HCT116 (cell line): ENCODE data around the gene SUGCT. TPM values are rescaled to one million over a fixed set of nuclear protein-coding genes. Genes with fewer than 3 reads are reported as not detected.

Source experiments
- ATAC-seq: fragments of 200-7000 bp; cut with Tn5 transposase; 2 replicates; pipeline ENCODE4 v1.9.1; 2020; ENCODE audit warnings: mild to moderate bottlenecking, moderate library complexity
- BruUV-seq: library from RNA; stranded (reverse); fragments of 400-500 nt; replicated peaks from 2 replicates; lab custom pipeline; 2021; lab: Mats Ljungman, UMichigan
- CTCF ChIA-PET: fragments of 300-600 bp; sonication (Branson Sonifier 250); formaldehyde crosslinking; loops from one replicate; lab custom pipeline; 2021; ENCODE audit warnings: antibody characterized with exemption; lab: Charles Lee
- POLR2A ChIA-PET: fragments of 300-600, 350-600 bp; sonication (Branson Sonifier 250); formaldehyde crosslinking; loops from one replicate; lab custom pipeline; 2021; ENCODE audit warnings: antibody characterized with exemption; lab: Charles Lee
- RAD21 ChIA-PET, 2 experiments: fragments of 300-600 bp; sonication (Branson Sonifier 250); formaldehyde crosslinking; loops; one replicate each; lab custom pipeline; 2023; ENCODE audit warnings: low total read pairs in 2 of 2; ENCODE audit not compliant: uncharacterized antibody in 2 of 2, unreplicated experiment in 2 of 2, low non-redundant PET in 1 of 2; lab: Charles Lee
- DNase-seq: peaks from one replicate; pipeline ENCODE4 v3.0.0-alpha.2; 2010; ENCODE audit warnings: low read depth, low spot score
- H2AFZ ChIP-seq: fragments of 200-600 bp; shearing (Covaris generic), sonication (generic); 2 replicates; pipeline ENCODE4 v1.6.1; 2017; ENCODE audit warnings: low read depth, mixed run types, mixed read lengths, antibody characterized with exemption, low read length; ENCODE audit not compliant: poor library complexity, severe bottlenecking
- H3K27ac ChIP-seq: 2 replicates; pipeline ENCODE4 v1.5.1; 2012; ENCODE audit warnings: low read depth, low read length
- H3K27me3 ChIP-seq: fragments of 200-600 bp; sonication (generic); 2 replicates; pipeline ENCODE4 v1.6.1; 2016; ENCODE audit warnings: mixed run types, low read length, mixed read lengths; ENCODE audit not compliant: insufficient read depth
- H3K36me3 ChIP-seq, 2 experiments: fragments of 200-500 bp in 1 of 2; fragments of 200-600 bp in 1 of 2; sonication (Bioruptor generic) in 1 of 2; sonication (generic) in 1 of 2; 2 replicates each; pipeline versions ENCODE4 v1.5.1 to v1.6.1; 2014 to 2016; ENCODE audit warnings: low read length in 2 of 2, inconsistent platforms in 1 of 2, mixed read lengths in 1 of 2, mixed run types in 1 of 2; ENCODE audit not compliant: insufficient read depth in 2 of 2, control insufficient read depth in 1 of 2
- H3K4me1 ChIP-seq, 2 experiments: fragments of 200-600 bp in 1 of 2; sonication (generic) in 1 of 2; 2 replicates each; pipeline versions ENCODE4 v1.5.1 to v1.6.1; 2012 to 2017; ENCODE audit warnings: low read length in 2 of 2, inconsistent platforms in 1 of 2, mild to moderate bottlenecking in 1 of 2, mixed read lengths in 1 of 2, mixed run types in 1 of 2, moderate library complexity in 1 of 2; ENCODE audit not compliant: insufficient read depth in 2 of 2, control insufficient read depth in 1 of 2
- H3K4me2 ChIP-seq: fragments of 200-600 bp; sonication (generic); 2 replicates; pipeline ENCODE4 v1.6.1; 2017; ENCODE audit warnings: mixed run types, low read length, mixed read lengths
- H3K4me3 ChIP-seq, 2 experiments: fragments of 200-600 bp in 1 of 2; sonication (generic) in 1 of 2; replicated peaks in 1 of 2; 2 replicates each; pipeline ENCODE4 v1.5.1; 2011 to 2016; ENCODE audit warnings: low read length in 2 of 2, control low read depth in 1 of 2, low read depth in 1 of 2, mild to moderate bottlenecking in 1 of 2, mixed read lengths in 1 of 2, mixed run types in 1 of 2
- H3K79me2 ChIP-seq: fragments of 200-600 bp; sonication (generic); 2 replicates; pipeline ENCODE4 v1.6.1; 2017; ENCODE audit warnings: mild to moderate bottlenecking, mixed run types, low read length, moderate library complexity, mixed read lengths; ENCODE audit not compliant: insufficient read depth
- H3K9ac ChIP-seq: fragments of 200-600 bp; sonication (generic); 2 replicates; pipeline ENCODE4 v1.6.1; 2016; ENCODE audit warnings: low read length, mixed read lengths
- H3K9me2 ChIP-seq: fragments of 200-600 bp; sonication (generic), shearing (Covaris generic); 2 replicates; pipeline ENCODE4 v1.6.1; 2017; ENCODE audit warnings: mixed run types, mild to moderate bottlenecking, moderate library complexity; ENCODE audit not compliant: insufficient read depth
- H3K9me3 ChIP-seq, 2 experiments: fragments of 200-500 bp in 1 of 2; fragments of 200-600 bp in 1 of 2; sonication (Bioruptor generic) in 1 of 2; sonication (generic) in 1 of 2; 2 replicates each; pipeline ENCODE4 v1.6.1; 2014 to 2017; ENCODE audit warnings: low read length in 2 of 2, mixed read lengths in 2 of 2, inconsistent platforms in 1 of 2, low read depth in 1 of 2, mild to moderate bottlenecking in 1 of 2, mixed run types in 1 of 2, moderate library complexity in 1 of 2; ENCODE audit not compliant: control insufficient read depth in 1 of 2, insufficient read depth in 1 of 2
- H4K20me1 ChIP-seq: fragments of 200-600 bp; sonication (generic), shearing (Covaris generic); 2 replicates; pipeline ENCODE4 v1.6.1; 2017; ENCODE audit warnings: mixed run types, mild to moderate bottlenecking, moderate library complexity; ENCODE audit not compliant: insufficient read depth
- ATF3 ChIP-seq: IDR thresholded peaks from 2 replicates; pipeline ENCODE4 v1.6.1; 2012
- CBX3 ChIP-seq: IDR thresholded peaks from 2 replicates; pipeline ENCODE4 v1.6.1; 2012; ENCODE audit warnings: low read depth
- CEBPB ChIP-seq: IDR thresholded peaks from 2 replicates; pipeline ENCODE4 v1.6.1; 2012; ENCODE audit warnings: low read depth
- CTCF ChIP-seq, 3 experiments: fragments of 200-600 bp in 1 of 3; sonication (generic) in 1 of 3; IDR thresholded peaks in 2 of 3; conservative IDR thresholded peaks in 1 of 3; 2 replicates each; pipeline ENCODE4 v1.5.1; 2012 to 2017; ENCODE audit warnings: low read depth in 2 of 3, low read length in 2 of 3, antibody characterized with exemption in 1 of 3, borderline replicate concordance in 1 of 3, control low read depth in 1 of 3, mild to moderate bottlenecking in 1 of 3, mixed read lengths in 1 of 3, mixed run types in 1 of 3, moderate library complexity in 1 of 3; ENCODE audit not compliant: insufficient read depth in 1 of 3
- EGR1 ChIP-seq: IDR thresholded peaks from 2 replicates; pipeline ENCODE4 v1.6.1; 2012; ENCODE audit warnings: low read depth
- ELF1 ChIP-seq: IDR thresholded peaks from 2 replicates; pipeline ENCODE4 v1.6.1; 2012; ENCODE audit warnings: low read depth, borderline replicate concordance
- FOSL1 ChIP-seq: IDR thresholded peaks from 2 replicates; pipeline ENCODE4 v1.6.1; 2012; ENCODE audit warnings: low read depth
- JUND ChIP-seq: IDR thresholded peaks from 2 replicates; pipeline ENCODE4 v1.6.1; 2012
- POLR2A ChIP-seq: IDR thresholded peaks from 2 replicates; pipeline ENCODE4 v1.7.0; 2011; ENCODE audit warnings: borderline replicate concordance; ENCODE audit not compliant: insufficient read depth, insufficient read length; ENCODE audit errors: extremely low read depth
- RAD21 ChIP-seq: IDR thresholded peaks from 2 replicates; pipeline ENCODE4 v1.6.1; 2012; ENCODE audit warnings: low read depth, mild to moderate bottlenecking
- SIN3A ChIP-seq: IDR thresholded peaks from 2 replicates; pipeline ENCODE4 v1.6.1; 2012; ENCODE audit warnings: low read depth
- SRF ChIP-seq: IDR thresholded peaks from 2 replicates; pipeline ENCODE4 v1.6.1; 2012; ENCODE audit warnings: low read depth
- TCF7L2 ChIP-seq: IDR thresholded peaks from 2 replicates; pipeline ENCODE4 v1.7.0; 2011; ENCODE audit warnings: borderline replicate concordance, inconsistent platforms; ENCODE audit not compliant: insufficient read depth, insufficient read length; ENCODE audit errors: extremely low read depth
- YY1 ChIP-seq: IDR thresholded peaks from 2 replicates; pipeline ENCODE4 v1.6.1; 2011; ENCODE audit warnings: low read length, low read depth, moderate library complexity, mild to moderate bottlenecking; ENCODE audit not compliant: insufficient replicate concordance; ENCODE audit errors: extremely low read depth
- ZBTB33 ChIP-seq: IDR thresholded peaks from 2 replicates; pipeline ENCODE4 v1.6.1; 2011; ENCODE audit warnings: mild to moderate bottlenecking, low read length, moderate library complexity; ENCODE audit not compliant: insufficient replicate concordance; ENCODE audit errors: extremely low read depth
- intact Hi-C: fragments of 100-400 bp; cut with micrococcal nuclease; formaldehyde crosslinking; loops from 2 replicates; pipeline ENCODE4 v1.10.0; 2022
- total RNA-seq: library from RNA; stranded (reverse); gene quantifications from one replicate; pipeline ENCODE4 v1.2.1, GENCODE V29; 2021; ENCODE audit not compliant: unreplicated experiment
- TF ChIP-seq, protein P1 (sequence below): IDR thresholded peaks from 2 replicates; pipeline ENCODE4 v1.6.1; 2012

SUGCT gene
- total RNA-seq, 1 experiment from 2014 or later, result 4.4 TPM

DNA sequence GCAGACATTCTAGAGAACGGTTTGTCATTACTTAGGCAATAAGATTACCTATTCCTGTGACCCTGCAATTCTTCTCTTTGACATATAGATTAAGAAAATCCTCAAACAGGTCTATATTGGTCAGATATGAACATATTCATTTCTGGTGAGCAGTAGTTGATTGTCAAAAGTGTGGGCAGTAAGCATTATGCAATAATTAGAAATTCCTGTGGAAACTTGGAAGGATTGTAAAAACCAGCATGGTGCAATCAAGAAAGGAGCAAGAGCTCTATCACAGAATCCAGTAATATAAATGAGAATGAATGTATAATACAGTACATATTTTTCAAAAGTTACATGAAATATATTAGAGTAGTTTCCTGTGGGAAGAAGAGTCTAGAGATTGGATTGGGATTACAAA is 406.5 kb downstream of the SUGCT start:
- no peak overlapping the region for H2AFZ ChIP-seq
- no peaks in the 10 kb centered on the region for H3K9me3 ChIP-seq
- H3K9ac ChIP-seq, result no peak overlapping the region
- ATAC-seq (no peak), DNase-seq (no peak)
- H3K4me2 ChIP-seq, result no peak overlapping the region
- POLR2A ChIA-PET, result no interaction called here
- no peak overlapping the region for H3K4me3 ChIP-seq
- CTCF ChIA-PET, result no interaction called here
- H3K4me1 ChIP-seq, result no peaks in the 10 kb centered on the region
- no peaks in the 10 kb centered on the region for H3K36me3 ChIP-seq
- no TSS peak for BruUV-seq
- H3K79me2 ChIP-seq, result no peaks in the 10 kb centered on the region
- RAD21 ChIA-PET, result no interaction called here
- intact Hi-C loops, result no loop called here
- H4K20me1 ChIP-seq, result no peaks in the 10 kb centered on the region
- no peak overlapping the region for H3K27ac ChIP-seq
- H3K27me3 ChIP-seq, result 0 out of 2 replicates have a peak, but pooled peaks cover 4% of the 10 kb centered on the region
- H3K9me2 ChIP-seq, result no peaks in the 10 kb centered on the region
- TF ChIP-seq YY1, result no peak
- no peak for TF ChIP-seq CEBPB
- no peak for TF ChIP-seq POLR2A
- no peak for TF ChIP-seq TCF7L2

DNA sequence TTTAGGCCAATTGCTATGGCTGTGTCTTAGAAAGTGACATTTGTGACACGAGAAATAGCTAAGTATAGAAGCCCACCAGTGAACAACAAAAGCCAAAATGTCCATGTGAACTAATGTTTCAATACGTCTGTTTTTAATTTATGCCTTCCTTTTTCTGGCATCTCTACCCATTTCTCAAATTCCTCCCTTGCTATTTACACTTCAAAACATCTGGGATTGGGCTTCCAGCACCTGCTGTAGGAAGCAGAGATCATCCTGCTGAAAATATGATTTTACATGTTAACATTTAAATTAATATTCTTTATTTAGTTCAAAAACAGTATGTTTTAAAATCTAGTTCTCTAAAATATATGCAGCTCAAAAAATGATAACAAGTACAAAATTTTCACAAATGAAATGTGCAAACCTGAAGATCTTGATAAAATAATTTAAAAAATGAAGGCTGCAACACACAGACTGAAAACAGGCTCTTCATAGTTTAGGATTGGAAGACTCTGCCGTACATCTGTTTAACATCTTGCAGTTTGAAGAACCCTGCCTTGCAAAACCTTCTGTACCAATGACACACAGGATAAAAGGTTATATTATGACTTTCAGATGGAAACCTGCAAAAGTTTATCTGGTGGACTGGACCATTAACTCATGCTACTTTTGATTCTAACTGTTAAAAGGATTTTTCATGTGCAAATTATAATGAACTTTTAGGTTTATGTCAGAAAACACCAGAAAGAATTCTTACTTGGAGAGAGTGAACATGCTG is 408.4 kb downstream of the SUGCT start:
- H3K36me3 ChIP-seq, result no peaks in the 10 kb centered on the region
- POLR2A ChIA-PET, result no interaction called here
- H3K27me3 ChIP-seq, result 0 out of 2 replicates have a peak, but pooled peaks cover 4% of the 10 kb centered on the region
- BruUV-seq, result no TSS peak
- no peaks in the 10 kb centered on the region for H3K4me1 ChIP-seq
- no peak for ATAC-seq
- DNase-seq, result no peak
- intact Hi-C loops, result no loop called here
- no peak overlapping the region for H3K9ac ChIP-seq
- no peaks in the 10 kb centered on the region for H3K79me2 ChIP-seq
- RAD21 ChIA-PET, result no interaction called here
- H3K4me3 ChIP-seq, result no peak overlapping the region
- no peaks in the 10 kb centered on the region for H4K20me1 ChIP-seq
- no peak overlapping the region for H3K4me2 ChIP-seq
- no peak overlapping the region for H3K27ac ChIP-seq
- H3K9me2 ChIP-seq, result no peaks in the 10 kb centered on the region
- H3K9me3 ChIP-seq, result no peaks in the 10 kb centered on the region
- CTCF ChIA-PET, result no interaction called here
- H2AFZ ChIP-seq, result no peak overlapping the region
- TF ChIP-seq ATF3, result no peak
- no peak for TF ChIP-seq RAD21
- TF ChIP-seq SRF, result no peak
- no peak for TF ChIP-seq CEBPB
- TF ChIP-seq SIN3A, result no peak
- TF ChIP-seq CBX3, result no peak
- TF ChIP-seq JUND, result no peak
- TF ChIP-seq, protein P1, sequence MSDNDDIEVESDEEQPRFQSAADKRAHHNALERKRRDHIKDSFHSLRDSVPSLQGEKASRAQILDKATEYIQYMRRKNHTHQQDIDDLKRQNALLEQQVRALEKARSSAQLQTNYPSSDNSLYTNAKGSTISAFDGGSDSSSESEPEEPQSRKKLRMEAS, result no peak
- no peak for TF ChIP-seq ZBTB33
- TF ChIP-seq CTCF (IDR thresholded peaks at IDR 0.05 in 2 of 3, conservative IDR thresholded peaks at IDR 0.05 in 1 of 3; ENCODE audit: borderline replicate concordance in 1 of 3, insufficient read depth in 1 of 3, low read depth in 2 of 3, low read length in 2 of 3), result no peak
- TF ChIP-seq TCF7L2, result no peak
- no peak for TF ChIP-seq EGR1
- TF ChIP-seq POLR2A, result no peak
- TF ChIP-seq FOSL1, result no peak
- TF ChIP-seq ELF1, result no peak
